SHP77 (cell line): ENCODE data around the gene FSTL4.

Experiments
- DNase-seq, 2 experiments: peaks; one replicate each; lab custom pipeline; 2025; lab: John Stamatoyannopoulos, UW

Gene FSTL4

DNA sequence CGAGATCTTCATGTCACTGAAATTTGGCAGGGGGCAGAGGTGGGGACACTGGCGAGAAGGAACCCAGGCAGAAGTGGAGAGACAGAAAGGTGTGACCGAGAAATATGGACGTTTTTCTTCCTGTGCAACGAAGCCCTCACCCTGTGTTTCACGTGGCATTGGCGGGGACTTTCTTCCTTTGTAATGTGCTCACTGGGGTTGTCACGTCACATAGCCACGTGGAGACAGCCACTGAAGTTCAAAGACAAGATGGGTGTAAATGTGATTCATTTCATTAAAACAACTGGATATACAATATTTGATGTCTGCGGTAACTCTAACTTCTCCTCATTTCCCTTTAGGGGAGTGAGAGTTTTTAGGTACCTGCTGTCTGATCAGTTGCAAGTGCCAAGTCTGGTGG lies 225.7 kb downstream of the FSTL4 start:
- DNase-seq = no peak

DNA sequence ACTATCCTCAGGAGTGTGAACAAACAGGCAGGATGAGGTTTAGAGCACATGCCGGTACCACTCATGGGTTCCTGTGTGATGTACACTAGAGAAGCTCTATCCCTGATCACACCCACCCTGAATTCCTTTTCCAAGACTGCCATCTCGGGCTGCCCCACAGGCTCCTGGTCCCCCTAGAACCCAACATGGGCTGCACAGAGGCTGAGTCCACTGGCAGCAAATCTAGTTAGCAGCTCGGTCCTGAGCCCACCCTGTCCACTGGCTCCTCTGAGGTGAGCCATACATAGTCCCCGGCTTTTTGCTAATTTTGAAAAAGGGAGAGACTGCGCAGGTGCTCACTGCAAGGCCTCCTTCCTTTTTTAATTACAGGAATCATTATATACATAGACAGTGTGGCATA lies 227.0 kb downstream of the FSTL4 start:
- no peak for DNase-seq

DNA sequence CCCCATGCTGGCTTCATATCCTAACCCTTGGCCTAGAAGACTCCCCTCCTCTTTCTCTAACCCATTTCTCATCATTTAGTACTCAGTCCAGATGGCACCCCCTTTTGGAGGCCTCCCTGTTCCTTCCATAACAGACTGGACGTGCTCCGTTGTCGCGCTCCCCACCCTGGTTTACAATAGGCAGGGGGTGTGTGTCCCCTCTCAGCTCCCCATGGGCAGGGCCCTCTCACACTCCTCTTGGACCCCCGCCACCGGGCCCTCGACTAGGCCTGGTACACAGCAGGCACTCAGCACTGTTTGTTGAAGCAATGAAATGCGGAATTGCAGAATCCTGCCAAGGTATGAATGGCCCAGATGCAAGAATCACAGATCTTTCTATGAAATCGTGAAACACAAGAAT lies 227.4 kb downstream of the FSTL4 start:
- DNase-seq = no peak

DNA sequence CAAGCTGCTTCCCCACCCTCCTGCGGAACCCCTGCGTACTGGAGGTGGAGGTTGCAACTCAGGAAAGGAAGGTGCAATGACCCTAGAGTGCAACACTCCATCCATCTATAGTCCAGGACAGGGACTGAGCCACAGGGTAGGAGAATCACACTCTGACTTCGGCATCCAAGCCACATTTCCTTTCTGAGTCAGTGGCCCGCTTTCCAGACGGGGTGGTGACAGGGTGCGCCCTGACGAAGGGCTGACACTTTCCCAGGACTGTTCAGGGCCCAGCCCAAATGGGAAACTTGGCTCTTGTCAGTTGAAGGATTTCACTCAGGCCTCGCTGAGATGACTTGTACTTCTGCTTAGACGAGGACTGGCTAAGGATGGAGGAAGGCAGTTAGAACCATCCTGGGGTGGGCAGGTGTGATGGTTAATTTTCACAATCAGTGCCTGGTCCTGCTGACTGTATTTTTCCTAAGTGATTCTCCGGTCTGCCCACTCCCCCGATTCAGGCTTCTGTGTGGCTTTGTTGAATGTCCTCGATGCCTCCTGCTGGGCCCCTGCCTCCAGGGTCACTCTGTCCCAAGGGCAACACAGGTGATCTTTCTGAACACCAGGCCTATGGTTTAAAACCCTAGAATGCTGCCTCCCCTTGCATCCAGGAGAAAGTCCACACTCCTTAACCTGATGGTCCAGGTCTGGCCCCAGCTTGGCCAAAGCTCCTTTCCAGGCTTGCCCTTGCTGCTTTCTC lies 228.1 kb downstream of the FSTL4 start:
- DNase-seq = no peak

DNA sequence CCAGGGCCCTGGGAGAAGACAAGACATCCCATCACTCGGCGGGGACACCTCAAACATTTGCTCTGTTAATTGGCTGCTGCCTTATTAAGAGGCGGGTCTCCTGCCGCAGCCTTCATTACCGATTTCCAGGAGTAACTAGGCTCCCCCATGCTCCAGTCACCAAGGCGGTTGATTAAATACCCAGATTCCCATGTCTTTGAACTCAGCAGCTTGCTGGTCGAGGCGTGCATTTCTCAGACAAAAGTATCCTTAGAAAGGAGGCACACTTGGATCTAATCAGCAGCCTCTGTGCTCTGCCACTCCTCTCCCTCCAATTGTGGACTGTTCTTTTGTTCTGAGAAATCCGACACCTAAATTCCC lies 228.8 kb downstream of the FSTL4 start:
- no peak for DNase-seq

DNA sequence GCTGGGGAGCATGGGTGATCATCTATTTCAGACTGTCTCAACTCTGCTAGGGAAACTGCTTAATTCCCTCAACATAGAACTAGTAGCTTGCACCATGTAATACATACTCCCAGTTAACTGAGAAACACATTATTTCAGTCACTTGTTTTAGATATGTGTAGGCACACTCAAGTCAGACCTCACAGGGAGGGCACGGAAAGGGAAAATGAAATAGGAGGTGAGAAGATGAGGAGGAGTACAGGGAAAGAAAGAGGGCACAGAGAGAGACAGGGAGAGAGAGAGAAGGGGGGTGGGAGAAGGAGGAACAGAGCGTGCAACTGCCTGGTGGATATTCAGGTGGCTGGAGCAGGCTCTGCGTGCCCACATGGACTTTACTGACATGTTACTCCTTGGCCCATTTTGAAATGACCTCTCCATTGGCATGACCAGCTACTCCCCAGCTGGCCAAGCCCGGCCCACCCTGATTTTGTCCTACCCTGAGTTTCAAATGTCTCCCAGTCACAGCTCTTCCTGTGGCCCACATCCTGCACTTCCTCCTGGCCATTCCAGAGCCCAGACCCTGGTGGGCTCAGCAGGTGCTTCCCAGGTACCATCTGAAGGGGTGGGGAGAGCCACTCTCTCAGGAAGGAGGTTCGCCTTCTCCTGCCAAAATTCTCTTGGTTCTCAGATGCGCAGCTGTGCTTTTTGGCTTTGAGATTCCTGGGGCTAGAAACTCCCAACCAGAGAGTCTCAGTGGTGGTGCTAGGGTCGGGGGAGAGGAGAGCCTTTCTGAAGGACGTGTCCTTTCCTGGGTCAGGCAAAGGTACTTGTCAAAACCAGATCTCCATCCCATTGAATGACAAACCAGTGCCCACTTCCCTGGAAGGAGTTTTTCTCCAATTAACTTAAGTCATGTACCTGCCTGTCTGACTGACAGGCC lies 229.4 kb downstream of the FSTL4 start:
- DNase-seq = no peak

DNA sequence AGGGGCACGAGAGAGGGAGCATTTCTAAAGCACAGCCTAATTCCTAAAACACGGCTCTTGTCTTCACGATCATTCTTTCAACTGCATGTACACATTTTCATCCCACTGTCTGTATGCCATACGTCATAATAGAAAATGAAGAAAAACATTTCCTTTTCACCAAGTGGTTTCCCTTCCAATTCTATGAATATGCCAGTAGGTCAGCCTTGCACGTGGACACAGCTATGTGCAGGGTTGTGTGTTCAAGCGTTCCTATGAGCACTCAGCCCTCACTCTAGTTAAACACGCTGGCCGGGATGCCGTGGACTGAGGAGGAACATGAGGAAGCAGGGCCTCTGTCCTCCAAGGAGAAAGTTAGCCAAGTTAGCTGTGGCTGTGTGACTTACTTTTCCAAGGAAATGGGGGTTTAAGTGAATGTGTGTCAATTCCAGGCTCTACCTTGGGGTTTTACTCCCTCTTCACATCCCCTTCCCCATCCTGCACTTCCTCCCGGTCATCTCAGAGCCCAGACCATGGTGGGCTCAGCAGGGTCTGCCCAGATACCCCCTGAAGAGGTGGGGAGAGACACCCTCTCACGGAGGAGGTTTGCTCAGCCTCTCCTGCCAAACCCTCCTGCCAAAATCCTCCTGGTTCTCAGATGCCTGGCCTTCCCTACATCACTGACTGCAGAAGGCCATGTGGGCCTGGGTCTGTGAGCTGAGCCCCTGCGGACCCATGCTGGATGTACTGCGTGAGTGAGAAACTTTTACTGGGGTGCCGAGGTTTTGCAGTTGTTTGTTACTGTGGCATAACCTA lies 230.6 kb downstream of the FSTL4 start:
- no peak for DNase-seq

DNA sequence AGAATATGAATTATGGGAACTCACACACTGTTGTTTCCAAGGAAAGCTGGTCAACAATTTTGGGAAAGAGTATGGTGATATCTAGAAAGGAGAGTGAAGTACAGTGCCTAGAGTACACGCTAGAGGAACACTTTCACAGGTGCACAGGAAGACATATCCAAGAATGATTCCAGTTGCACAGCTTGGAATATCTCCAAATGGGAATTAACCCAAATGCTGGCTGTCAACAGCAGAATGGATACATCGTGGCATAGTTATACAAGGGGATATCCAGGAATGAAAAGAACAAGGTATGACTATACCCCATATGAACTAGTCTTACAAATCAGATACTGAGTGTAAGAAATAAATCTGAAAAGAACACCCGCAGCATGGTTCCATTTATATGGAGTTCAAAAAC lies 231.3 kb downstream of the FSTL4 start:
- no peak for DNase-seq

DNA sequence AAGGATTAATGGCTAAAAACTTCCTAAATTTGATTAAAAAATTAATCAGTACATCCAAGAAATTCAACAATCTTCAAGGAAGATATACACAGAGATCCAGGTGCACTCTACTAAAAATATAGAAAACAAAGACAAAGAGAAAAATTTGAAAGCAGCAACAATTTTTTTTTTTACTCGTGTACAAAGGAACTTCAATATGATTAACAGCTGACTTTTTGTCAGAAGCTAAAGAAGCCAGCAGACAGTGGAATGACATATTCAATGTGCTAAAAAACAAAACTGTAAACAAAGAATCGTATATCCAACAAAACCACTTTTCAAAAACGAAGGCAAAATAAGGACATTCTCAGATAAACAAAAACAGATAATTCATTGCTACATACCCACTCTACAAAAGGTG lies 234.6 kb downstream of the FSTL4 start:
- DNase-seq = no peak

DNA sequence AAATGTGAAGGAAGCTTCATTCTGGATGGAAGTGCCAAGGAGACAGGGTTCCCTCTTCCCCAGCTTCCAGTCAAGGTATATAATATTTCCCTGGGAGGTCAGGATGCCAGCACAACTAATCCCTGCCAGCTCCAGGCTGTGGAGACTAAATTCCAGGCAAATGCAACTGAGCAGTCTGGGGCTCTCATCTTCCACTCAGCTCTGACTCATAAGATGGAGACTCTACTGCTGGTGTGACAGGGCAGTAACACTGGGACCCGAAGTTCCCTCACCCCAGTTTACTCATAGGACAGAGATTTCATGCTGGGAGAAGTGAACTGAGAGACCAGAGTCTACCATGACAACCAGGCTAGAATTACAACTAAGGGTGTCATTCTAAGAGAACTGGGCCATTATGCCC lies 235.4 kb downstream of the FSTL4 start:
- DNase-seq = no peak

DNA sequence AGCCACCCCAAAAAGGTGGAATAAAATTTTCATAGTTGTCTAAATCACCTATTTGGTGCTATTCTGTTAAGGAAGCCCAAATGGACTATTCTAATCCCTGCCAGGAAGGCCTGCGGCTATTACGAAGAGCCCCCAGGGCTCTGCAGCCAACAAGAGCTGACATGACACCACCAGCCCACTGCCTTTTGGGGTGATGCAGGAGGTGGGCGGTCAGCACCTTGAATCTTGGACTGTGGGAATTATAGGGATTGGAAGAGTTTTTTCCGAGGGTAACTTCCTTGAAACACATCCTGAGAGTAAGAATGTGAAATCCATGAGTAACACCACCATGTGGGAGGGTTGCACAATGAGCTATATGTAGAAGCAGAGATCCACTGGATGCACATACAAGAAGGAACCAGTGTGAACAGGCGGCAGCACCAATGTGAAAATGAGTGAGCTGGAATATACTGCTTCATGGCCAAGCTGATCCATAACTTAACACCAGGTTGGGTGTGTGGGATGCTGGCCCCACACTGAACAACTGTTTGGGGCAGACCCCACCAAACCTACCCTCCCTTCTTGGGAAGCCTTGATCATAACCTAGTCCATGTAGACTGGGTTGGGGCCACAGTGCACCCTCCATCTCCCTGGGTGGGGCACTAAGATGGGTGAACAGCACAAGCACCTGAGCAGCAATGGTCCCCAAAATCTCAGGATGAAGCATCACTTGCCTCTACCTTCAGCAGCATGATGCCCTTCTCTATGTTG lies 239.0 kb downstream of the FSTL4 start:
- no peak for DNase-seq

DNA sequence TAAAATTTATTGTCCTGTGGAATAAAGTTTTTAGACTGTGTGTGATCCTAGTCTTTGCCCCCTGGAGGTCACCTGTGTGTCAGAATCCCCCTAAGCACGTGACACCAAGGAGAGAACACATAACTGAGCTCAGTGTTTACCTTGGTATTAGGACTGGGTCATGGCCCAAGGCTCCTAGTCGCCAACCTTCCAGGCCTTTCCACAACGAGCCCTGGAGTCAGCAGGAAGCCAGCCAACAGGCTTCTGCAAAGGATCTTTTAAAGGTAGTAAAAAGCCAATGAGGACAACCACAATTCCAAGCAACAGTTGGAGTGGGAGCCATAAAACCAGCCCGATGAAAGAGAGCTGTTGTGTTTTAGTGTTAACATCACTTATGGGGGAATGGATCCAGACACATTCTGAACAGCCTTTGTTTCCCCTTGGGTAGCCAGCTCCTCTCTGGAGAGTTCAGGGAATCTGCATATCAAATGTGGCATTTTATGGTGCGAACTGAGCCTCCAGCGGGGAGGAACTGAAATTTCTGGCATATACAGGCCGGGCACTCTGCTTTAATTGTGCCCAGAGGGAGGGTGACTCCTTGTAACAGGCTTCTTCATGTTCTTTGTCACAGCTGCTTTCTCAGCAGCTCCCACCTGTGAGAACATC lies 239.9 kb downstream of the FSTL4 start:
- DNase-seq = no peak

DNA sequence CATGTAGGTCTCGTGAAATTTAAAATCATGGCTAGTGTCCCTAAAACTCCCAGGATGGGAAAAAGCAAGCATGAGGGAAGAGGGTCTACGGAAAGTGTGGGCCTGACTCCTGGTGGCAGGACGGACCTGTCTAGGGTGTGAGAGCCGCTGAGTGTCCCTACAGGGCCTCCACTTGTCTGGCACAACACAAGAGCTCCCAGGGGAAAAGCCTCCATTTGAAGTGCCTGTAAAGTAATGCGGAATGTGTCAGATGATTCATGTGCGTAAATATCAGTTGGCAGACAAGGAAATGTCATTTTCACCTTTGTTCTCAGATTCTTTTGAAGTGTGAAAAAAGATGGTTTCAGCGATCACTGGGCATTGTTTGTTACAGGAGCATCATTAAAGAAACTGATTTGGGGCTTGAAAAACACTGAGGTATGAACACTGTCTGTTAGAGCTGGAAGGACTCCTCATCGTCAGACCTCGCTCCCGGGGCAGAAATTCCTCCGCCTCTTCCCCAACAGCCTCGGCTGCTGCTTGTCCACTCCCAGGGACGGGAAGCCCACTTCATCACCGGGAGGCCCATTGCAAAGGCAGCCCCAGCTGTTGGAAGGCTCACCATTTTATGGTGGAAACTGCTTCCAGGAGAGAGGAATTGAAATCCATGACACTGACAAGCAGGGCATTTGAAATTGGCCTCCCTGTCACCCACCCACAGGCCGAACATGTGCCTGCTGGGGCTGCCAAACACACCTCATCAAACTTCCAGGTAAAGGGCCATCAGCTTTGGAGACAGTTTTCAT lies 240.8 kb downstream of the FSTL4 start:
- DNase-seq = no peak

DNA sequence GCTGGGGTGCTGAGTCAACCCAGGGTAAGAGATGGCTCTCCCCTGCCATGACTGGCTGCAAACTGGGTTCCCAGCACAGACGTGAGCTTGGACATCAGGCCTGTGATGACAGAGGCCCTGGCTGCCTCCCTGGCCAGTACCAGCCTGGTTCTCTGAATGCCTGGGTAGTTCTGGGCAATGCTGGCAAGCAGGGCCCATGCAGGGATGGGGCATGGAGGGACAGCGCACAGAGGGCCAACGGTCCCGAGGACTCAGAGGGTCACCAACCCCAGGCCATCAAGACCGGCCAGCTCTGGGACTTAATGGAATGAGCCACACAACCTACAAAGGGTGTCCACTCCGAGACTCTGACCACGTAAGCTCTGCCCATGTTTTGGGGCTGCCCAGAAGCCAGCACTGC lies 241.4 kb downstream of the FSTL4 start:
- DNase-seq = no peak

DNA sequence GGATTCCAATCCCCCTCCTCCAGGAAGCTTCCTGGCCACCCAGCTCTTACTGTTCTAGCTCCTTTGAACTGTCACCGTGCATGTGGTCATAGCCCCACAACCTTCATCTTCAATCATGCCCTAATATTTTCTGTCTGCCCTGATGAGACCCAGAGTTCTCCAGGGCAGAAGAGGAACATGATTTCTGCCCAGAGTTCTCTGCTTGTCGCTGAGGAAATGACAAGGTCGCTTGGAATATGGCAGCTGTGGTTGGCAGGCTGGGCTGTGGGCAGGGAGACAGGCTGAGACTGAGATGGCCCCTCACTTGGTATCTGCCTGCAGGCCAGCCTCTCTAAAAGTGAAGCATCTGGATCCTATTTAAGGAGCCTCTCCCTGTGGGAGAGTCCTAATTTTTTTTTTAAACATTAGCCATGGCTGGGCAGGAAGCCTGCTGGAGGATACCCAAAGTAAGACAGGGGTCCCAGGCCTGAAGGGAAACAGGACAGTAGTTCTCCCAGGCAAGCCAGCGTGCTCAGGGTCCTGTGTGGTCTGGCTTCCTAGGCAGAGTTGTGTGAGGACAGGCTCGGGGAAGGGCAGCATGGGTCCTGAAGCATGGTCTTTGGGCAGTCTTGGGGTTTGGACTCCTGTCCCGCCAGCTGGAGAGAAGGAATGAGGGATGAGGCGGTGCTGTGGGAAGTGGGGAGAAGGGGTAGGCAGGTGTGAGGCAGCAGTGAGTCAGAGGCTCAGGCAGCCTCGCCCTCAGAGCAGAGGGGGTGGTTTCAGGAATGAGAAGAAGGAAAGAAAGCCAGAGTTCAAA lies 242.1 kb downstream of the FSTL4 start:
- DNase-seq = no peak

DNA sequence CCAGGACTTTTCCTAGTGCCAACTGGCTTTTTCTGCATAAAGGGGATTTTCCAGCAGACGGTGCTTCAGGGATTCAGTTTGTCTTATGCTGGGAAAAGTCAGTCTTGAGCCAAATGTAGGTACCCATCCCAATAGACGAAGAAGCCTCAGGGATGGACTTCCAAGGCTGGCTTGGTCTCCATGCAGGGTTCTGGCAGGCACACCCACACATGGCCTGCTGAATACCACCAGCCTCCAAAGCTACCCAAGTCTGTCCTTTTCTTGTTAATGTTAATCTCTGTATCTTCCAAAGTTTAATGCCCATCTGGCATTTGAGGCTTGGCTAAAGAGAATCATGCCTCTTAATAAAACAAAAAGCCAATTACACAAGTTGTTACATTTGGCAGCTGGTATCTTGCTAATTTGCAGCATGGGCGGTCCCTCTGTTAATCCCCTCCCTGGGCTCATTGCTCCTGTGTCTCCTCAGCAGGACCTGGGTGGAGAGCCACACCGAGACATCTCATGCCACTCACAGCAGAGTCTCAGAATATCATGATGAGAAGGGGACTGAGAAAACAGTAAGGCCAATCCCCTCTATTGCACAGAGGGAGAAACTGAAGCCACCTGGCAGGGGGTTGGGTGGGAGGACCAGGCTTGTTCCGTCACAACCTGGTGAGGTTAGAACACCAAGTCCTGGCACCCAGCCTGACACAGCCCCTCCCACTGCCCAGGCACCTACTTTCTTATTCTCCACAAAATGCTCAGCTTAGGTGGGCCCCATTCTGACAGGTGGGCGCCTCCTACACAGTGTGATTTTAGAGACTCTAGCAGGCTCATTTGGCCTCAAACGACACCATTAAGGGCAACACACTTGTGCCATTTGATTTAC lies 243.2 kb downstream of the FSTL4 start:
- no peak for DNase-seq

DNA sequence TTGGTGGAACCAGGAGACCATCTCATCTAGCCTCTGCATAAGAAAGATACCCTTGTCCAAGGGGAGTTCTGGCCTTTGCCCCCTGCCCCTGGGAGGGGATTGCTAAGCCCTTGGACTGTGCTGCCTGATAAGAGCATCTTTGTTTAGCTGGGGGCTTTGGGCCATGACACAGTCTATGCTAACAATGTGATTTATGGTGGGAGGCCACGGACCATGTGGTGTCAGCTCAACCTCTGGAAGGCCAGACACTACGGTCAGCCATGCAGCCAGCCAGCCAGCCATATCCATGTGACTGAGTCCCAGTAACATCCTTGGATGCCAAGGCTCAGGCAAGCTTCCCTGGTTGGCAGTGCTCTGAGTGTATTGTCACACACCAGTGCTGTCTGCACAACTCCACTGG lies 244.4 kb downstream of the FSTL4 start:
- no peak for DNase-seq

DNA sequence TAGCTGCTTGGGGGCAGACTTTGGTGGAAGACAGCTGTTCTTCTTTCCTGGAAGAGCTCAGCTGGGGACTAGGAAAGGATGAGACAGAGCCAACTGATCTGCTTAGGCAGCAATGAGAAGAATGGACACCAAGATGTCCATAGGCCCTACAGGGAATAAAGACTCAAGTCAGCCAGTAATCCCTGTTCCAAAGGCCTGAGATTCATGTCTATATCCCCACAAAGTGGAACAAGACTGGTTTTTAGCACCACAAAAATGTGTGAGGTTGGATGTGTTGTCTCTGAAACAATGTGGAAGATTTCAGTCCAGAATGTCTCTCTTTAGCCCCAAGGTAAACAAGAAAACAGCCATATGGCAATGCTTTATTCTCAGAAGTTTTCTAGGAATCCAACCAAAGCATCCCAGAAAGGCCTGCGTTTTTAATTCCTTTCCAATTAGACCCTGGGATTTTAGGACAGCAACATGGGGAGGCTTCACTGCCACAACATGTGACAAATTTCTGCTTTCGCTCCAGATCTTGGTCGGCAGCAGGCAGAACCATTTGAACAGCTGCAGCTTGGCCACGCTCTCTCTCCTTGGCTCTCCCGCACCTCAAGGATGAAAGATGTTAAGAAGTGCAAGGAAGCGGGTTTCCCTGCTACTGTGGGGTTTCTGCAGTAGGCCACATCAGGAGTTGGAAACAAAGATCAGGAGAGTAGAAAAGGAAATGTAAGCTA lies 245.1 kb downstream of the FSTL4 start:
- DNase-seq = no peak
